Adrenal gland (tissue), 12 donors: ENCODE measurements around the gene KIT. TPM values are rescaled to one million over a fixed set of nuclear protein-coding genes. Genes with fewer than 3 reads are reported as not detected.
A peak's percentile ranks its signal among the peaks of the same experiment; 100 is the strongest.

Experiments used
- DNase-seq, 7 donors: peaks; one replicate each; pipeline ENCODE4 v3.0.0-alpha.2; 2019 to 2020
- H3K27ac ChIP-seq, 5 donors: fragments of 200-600 bp; sonication (generic) in 4 of 5; 1 replicate in 3 of 5; 2 replicates in 2 of 5; pipeline versions ENCODE4 v1.5.1 to v1.8.0; 2016 to 2020; ENCODE audit warnings: mild to moderate bottlenecking in 1 of 5
- H3K27me3 ChIP-seq: fragments of 200-600 bp; 2 replicates; pipeline ENCODE4 v1.8.0; 2021
- H3K36me3 ChIP-seq, 2 donors: fragments of 200-600 bp; replicated peaks in 1 of 2; 1 replicate in 1 of 2; 2 replicates in 1 of 2; pipeline versions ENCODE4 v1.5.1 to v1.8.0; 2018 to 2022
- H3K4me1 ChIP-seq, 2 donors: fragments of 200-600 bp; replicated peaks in 1 of 2; 1 replicate in 1 of 2; 2 replicates in 1 of 2; pipeline versions ENCODE4 v1.5.1 to v1.8.0; 2018 to 2021
- H3K4me3 ChIP-seq, 4 donors: fragments of 200-600 bp; sonication (generic) in 3 of 4; one replicate each; pipeline ENCODE4 v1.5.1; 2016 to 2018
- H3K9me3 ChIP-seq, 3 donors: fragments of 200-600 bp; sonication (generic) in 1 of 3; replicated peaks in 1 of 3; 1 replicate in 2 of 3; 2 replicates in 1 of 3; pipeline versions ENCODE4 v1.5.1 to v1.8.0; 2016 to 2021
- POLR2A ChIP-seq, 2 donors: fragments of 450-650 bp; IDR thresholded peaks; one replicate each; pipeline ENCODE4 v1.6.1; 2017; ENCODE audit warnings: antibody characterized with exemption in 2 of 2, mild to moderate bottlenecking in 2 of 2, moderate library complexity in 1 of 2
- WGBS, 4 donors: extraction: QIAGEN DNeasy Blood & Tissue Kit in 2 of 4; methylation state at CpG; one replicate each; pipeline versions ENCODE4 v1.1.5 to v1.1.7; 2013 to 2017; 5-methylcytosine and 5-hydroxymethylcytosine counted together
- intact Hi-C, 2 donors: fragments of 100-400 bp; cut with DNase I; formaldehyde crosslinking; loops; one replicate each; pipeline versions ENCODE4 v1.14.1 to v1.15.0; 2022 to 2023
- polyA plus RNA-seq, 3 donors: library from polyadenylated mRNA; stranded (reverse); fragments of 200-250 nt in 2 of 3; fragments of 350-450 nt in 1 of 3; fragmentation: Illumina TruSeq in 1 of 3; extraction: RNeasy Lipid Tissue Mini Kit (QIAGEN cat#74804) in 1 of 3; gene quantifications; one replicate each; pipeline ENCODE4 v1.2.3, GENCODE V29; 2013 to 2014
- total RNA-seq, 9 donors: library from RNA; depleted of rRNA in 4 of 9; stranded (reverse); fragments of >200 nt in 4 of 9; fragments of 120-200 nt in 1 of 9; fragmentation: NEBNext Ultra II Directional in 1 of 9; extraction: Animal tissue kit (Norgen Biotek cat#: 25700) in 1 of 9; gene quantifications; one replicate each; pipeline versions ENCODE4 v1.1.0 to v1.2.4, GENCODE V29; 2013 to 2023
- TF ChIP-seq, protein P1 (sequence below), 6 experiments: fragments of 450-650 bp in 4 of 6; fragments of 200-600 bp in 2 of 6; sonication (generic) in 1 of 6; IDR thresholded peaks; 1 replicate in 5 of 6; 2 replicates in 1 of 6; pipeline versions ENCODE4 v1.5.1 to v1.8.0; 2016 to 2021; ENCODE audit warnings: antibody characterized with exemption in 6 of 6, mild to moderate bottlenecking in 2 of 6, moderate library complexity in 1 of 6
- donor health status: healthy with polysubstance abuse.
- donor health status: Bipolar disorder and iron deficiency.
- donor health status: DM: yes; HTN: yes; CAD: no.
- donor health status: DM: no; HTN: no; CAD: no.
- donor health status: DM: no; HTN: no; CAD: no.
- donor health status: DM: yes; HTN: yes; CAD: no.

The KIT gene
- total and polyA plus RNA-seq, 12 donors = 0.40 to 5.3 (median 1.8) TPM

- Histone ChIP-seq H3K27me3 (no peaks in the 10 kb centered on the region), H3K4me1 (no peaks in the 10 kb centered on the region), H3K36me3 (no peaks in the 10 kb centered on the region), H3K9me3 (no peaks in the 10 kb centered on the region), H3K27ac (no peak overlapping the region), H3K4me3 (no peak overlapping the region)
- TF ChIP-seq, protein P1, sequence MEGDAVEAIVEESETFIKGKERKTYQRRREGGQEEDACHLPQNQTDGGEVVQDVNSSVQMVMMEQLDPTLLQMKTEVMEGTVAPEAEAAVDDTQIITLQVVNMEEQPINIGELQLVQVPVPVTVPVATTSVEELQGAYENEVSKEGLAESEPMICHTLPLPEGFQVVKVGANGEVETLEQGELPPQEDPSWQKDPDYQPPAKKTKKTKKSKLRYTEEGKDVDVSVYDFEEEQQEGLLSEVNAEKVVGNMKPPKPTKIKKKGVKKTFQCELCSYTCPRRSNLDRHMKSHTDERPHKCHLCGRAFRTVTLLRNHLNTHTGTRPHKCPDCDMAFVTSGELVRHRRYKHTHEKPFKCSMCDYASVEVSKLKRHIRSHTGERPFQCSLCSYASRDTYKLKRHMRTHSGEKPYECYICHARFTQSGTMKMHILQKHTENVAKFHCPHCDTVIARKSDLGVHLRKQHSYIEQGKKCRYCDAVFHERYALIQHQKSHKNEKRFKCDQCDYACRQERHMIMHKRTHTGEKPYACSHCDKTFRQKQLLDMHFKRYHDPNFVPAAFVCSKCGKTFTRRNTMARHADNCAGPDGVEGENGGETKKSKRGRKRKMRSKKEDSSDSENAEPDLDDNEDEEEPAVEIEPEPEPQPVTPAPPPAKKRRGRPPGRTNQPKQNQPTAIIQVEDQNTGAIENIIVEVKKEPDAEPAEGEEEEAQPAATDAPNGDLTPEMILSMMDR (IDR thresholded peaks at IDR 0.05) = no peak
- no peak for TF ChIP-seq POLR2A (IDR thresholded peaks at IDR 0.05)
- DNase-seq = no peak
- 85 to 94% (median 92%) methylated on average over 1 of the region's 1 CpG for WGBS, 4 donors
- intact Hi-C loops = no loop called here
These were observed 22.1 kb downstream of the KIT start for GRCh38 chr4:54679813-54680212.

- intact Hi-C loops = no loop called here
- H3K36me3 ChIP-seq = no peaks in the 10 kb centered on the region
- DNase-seq = peak in 2 of 7 donors; percentile 13 to 54
- WGBS, 4 donors = 70 to 82% (median 74%) methylated on average over 6 to 8 of the region's 8 CpGs
- TF ChIP-seq, protein P1 (IDR thresholded peaks at IDR 0.05) = peak in 3 of 6 experiments; percentile 13 to 27 (median 20)
- no peak for TF ChIP-seq POLR2A (IDR thresholded peaks at IDR 0.05)
- H3K27ac ChIP-seq = no peak overlapping the region
- H3K4me3 ChIP-seq = no peak overlapping the region
- H3K4me1 ChIP-seq = no peaks in the 10 kb centered on the region
- H3K9me3 ChIP-seq = no peaks in the 10 kb centered on the region
- H3K27me3 ChIP-seq = no peaks in the 10 kb centered on the region
These were observed 26.0 kb downstream of the KIT start for GRCh38 chr4:54683616-54684346.

DNA sequence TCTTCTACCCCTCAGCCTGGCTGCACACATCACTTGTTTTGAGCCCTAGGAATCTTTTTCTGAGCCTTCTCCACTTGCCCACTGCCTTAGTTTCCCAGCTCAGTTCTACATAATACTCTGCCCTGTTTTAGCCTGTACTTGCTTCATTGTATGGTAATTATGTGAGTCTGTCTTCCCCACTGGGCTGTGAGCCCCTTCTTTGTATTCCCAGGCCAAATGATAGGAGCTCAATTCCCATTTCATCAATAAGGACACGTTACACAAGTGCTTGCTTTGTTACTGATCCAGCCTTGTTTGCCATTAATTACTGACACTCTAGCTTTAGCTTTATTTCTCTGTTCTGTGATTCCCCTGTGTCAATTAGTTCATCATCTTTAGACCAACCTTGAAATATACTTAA is 28.1 kb downstream of the KIT start:
- Histone ChIP-seq H3K4me3 (no peak overlapping the region), H3K27me3 (no peaks in the 10 kb centered on the region), H3K36me3 (no peaks in the 10 kb centered on the region), H3K27ac (no peak overlapping the region), H3K9me3 (no peaks in the 10 kb centered on the region), H3K4me1 (no peaks in the 10 kb centered on the region)
- 90 to 95% (median 94%) methylated on average over 1 of the region's 1 CpG for WGBS, 4 donors
- no peak for TF ChIP-seq POLR2A (IDR thresholded peaks at IDR 0.05)
- TF ChIP-seq, protein P1 (IDR thresholded peaks at IDR 0.05) = no peak
- DNase-seq = no peak
- intact Hi-C loops = no loop called here

DNA sequence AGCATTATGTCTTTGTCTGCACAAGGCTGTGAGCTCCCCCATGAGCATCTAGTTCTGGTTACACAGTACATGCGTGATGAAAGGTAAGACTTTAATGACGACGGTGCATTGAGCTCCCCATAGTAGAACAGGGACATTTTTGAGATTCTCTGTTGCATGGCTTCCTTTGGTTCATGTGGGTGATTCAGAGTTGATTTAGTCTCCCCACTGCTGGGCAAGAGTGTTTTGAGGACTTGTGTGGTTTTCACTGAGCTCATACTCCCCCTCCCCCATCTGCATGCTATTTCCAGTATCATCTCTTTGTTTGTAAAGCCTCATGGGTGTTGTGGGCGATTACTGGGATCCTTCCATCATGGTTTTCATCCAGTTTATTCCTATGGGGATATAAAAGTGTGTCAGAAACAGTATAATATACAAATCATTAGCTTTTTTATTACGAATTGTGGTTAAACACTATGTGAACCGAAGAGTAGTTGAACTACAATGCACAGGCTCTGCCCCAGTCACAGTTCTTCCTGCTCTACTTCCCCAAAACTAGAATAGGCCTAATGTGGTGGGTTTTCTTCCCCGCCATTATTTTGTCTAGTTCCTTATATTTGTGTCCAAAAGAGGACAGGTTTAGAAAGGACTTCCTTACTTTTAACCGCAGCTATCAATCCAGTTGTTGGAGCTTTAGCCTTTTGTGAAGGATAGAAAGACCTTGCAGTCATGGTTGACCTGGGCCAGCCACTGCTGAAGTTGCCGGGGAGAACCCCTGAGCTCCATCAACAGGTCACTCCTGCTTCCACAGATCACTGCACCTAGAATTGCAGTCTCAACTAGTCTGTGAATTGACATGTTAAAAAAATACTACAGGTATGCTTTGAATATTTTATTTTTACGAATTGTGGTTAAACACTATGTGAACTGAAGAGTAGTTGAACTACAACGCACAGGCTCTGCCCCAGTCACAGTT is 30.4 kb downstream of the KIT start:
- 68 to 83% (median 74%) methylated on average over 11 of the region's 11 CpGs for WGBS, 4 donors
- no peaks in the 10 kb centered on the region for H3K9me3 ChIP-seq

More for the DNA sequence above, 30.4 kb downstream of the KIT start:
- H3K36me3 ChIP-seq = no peaks in the 10 kb centered on the region
- no peak overlapping the region for H3K4me3 ChIP-seq
- no peak for DNase-seq
- intact Hi-C loops = no loop called here
- TF ChIP-seq POLR2A (IDR thresholded peaks at IDR 0.05) = no peak
- TF ChIP-seq, protein P1 (IDR thresholded peaks at IDR 0.05) = no peak
- H3K27ac ChIP-seq = no peak overlapping the region
- H3K4me1 ChIP-seq = no peaks in the 10 kb centered on the region
- no peaks in the 10 kb centered on the region for H3K27me3 ChIP-seq
